HG02885 (cell line): ENCODE measurements around the gene VSTM4.

Experiments used
- ATAC-seq: cut with Tn5 transposase; IDR thresholded peaks from one replicate; pipeline ENCODE4 v1.9.1; 2021; ENCODE audit warnings: mild to moderate bottlenecking; ENCODE audit not compliant: unreplicated experiment, poor library complexity

Gene VSTM4

GRCh38 chr10:49115015-49115795 lies at the start of gene VSTM4:
Gene VSTM4, minus strand, starts transcription at chr10:49115522. Its CDS starts 37 bp downstream, at chr10:49115485.
- ATAC-seq, result no peak

- ATAC-seq, result peak; percentile 76
These were observed 49.4 kb upstream of the VSTM4 start for GRCh38 chr10:49164559-49165188.

GRCh38 chr10:49163741-49164140 lies 48.4 kb upstream of the VSTM4 start:
- ATAC-seq, result no peak

GRCh38 chr10:49162761-49163310 lies 47.5 kb upstream of the VSTM4 start:
- no peak for ATAC-seq

- ATAC-seq, result no peak
These were observed 46.7 kb upstream of the VSTM4 start for GRCh38 chr10:49162063-49162462.

GRCh38 chr10:49161411-49161997 lies 46.2 kb upstream of the VSTM4 start:
- no peak for ATAC-seq

GRCh38 chr10:49160814-49161213 lies 45.5 kb upstream of the VSTM4 start:
- no peak for ATAC-seq

GRCh38 chr10:49160110-49160509 lies 44.8 kb upstream of the VSTM4 start:
- no peak for ATAC-seq

- ATAC-seq, result no peak
These were observed 43.6 kb upstream of the VSTM4 start for GRCh38 chr10:49158915-49159314.

GRCh38 chr10:49158404-49158803 lies 43.1 kb upstream of the VSTM4 start:
- ATAC-seq, result no peak

GRCh38 chr10:49157229-49157628 lies 41.9 kb upstream of the VSTM4 start:
- no peak for ATAC-seq

- no peak for ATAC-seq
These were observed 39.3 kb upstream of the VSTM4 start for GRCh38 chr10:49154641-49155040.

- no peak for ATAC-seq
These were observed 38.6 kb upstream of the VSTM4 start for GRCh38 chr10:49153971-49154370.

- no peak for ATAC-seq
These were observed 37.8 kb upstream of the VSTM4 start for GRCh38 chr10:49153115-49153514.

GRCh38 chr10:49152663-49153062 lies 37.3 kb upstream of the VSTM4 start:
- no peak for ATAC-seq

- no peak for ATAC-seq
These were observed 36.7 kb upstream of the VSTM4 start for GRCh38 chr10:49152037-49152436.

GRCh38 chr10:49151481-49151880 lies 36.2 kb upstream of the VSTM4 start:
- no peak for ATAC-seq

GRCh38 chr10:49151025-49151445 lies 35.7 kb upstream of the VSTM4 start:
- no peak for ATAC-seq

GRCh38 chr10:49150426-49150825 lies 35.1 kb upstream of the VSTM4 start:
- ATAC-seq, result no peak

- ATAC-seq, result no peak
These were observed 34.6 kb upstream of the VSTM4 start for GRCh38 chr10:49149881-49150280.

- ATAC-seq, result no peak
These were observed 28.9 kb upstream of the VSTM4 start for GRCh38 chr10:49144058-49144720.
